Measurements from ENCODE around the gene VMP1. TPM values are rescaled to one million over a fixed set of nuclear protein-coding genes. Genes with fewer than 3 reads are reported as not detected.

Gene VMP1
- total RNA-seq, 1 experiment from 2014 or later: 107 TPM

DNA sequence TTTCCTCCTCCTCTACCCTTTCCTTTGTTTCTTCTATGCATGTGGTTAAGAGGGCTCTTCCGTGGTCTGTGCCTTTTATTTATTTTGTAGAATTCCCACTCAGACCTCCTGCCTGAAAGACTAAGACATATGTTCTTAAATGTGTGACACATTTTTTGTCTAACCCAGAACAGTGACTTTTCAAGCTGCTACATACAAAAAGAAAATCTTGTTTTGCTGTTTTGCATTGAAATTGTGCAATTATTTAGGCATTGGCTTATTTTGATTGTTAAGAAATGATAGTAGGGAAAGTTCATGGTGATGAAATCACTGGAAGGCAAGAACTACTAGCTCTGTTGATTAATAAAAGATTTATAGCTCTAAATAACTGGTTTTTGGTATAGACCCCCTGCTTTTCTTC lies 108.5 kb downstream of the VMP1 start:
- TF ChIP-seq EZH2 (IDR thresholded peaks at IDR 0.05; ENCODE audit: borderline replicate concordance, low read depth, low read length, poor library complexity, severe bottlenecking): no peak
- TF ChIP-seq, protein P1, sequence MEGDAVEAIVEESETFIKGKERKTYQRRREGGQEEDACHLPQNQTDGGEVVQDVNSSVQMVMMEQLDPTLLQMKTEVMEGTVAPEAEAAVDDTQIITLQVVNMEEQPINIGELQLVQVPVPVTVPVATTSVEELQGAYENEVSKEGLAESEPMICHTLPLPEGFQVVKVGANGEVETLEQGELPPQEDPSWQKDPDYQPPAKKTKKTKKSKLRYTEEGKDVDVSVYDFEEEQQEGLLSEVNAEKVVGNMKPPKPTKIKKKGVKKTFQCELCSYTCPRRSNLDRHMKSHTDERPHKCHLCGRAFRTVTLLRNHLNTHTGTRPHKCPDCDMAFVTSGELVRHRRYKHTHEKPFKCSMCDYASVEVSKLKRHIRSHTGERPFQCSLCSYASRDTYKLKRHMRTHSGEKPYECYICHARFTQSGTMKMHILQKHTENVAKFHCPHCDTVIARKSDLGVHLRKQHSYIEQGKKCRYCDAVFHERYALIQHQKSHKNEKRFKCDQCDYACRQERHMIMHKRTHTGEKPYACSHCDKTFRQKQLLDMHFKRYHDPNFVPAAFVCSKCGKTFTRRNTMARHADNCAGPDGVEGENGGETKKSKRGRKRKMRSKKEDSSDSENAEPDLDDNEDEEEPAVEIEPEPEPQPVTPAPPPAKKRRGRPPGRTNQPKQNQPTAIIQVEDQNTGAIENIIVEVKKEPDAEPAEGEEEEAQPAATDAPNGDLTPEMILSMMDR (conservative IDR thresholded peaks at IDR 0.05; ENCODE audit: low read depth, low read length): no peak
- Histone ChIP-seq H3K4me1 (ENCODE audit: insufficient read depth, low read length, poor library complexity, severe bottlenecking) (no peaks in the 10 kb centered on the region), H3K27me3 (replicated peaks; ENCODE audit: insufficient read depth, low read depth, low read length, poor library complexity) (no peaks in the 10 kb centered on the region), H3K27ac (ENCODE audit: low read depth, low read length, poor library complexity, severe bottlenecking) (peak overlapping the region; percentile 56), H3K36me3 (ENCODE audit: insufficient read depth, low read length, poor library complexity, severe bottlenecking) (no peaks in the 10 kb centered on the region), H3K9me3 (ENCODE audit: low read depth, low read length, poor library complexity, severe bottlenecking) (no peaks in the 10 kb centered on the region), H3K4me3 (ENCODE audit: low read depth, low read length, poor library complexity, severe bottlenecking) (no peak overlapping the region)
- CTCF ChIA-PET: no interaction called here
- peak; percentile 35 for DNase-seq (ENCODE audit: low spot score)
- POLR2A ChIA-PET (ENCODE audit: low non-redundant PET): no interaction called here
- BruUV-seq (replicated peaks): no TSS peak
- intact Hi-C loops (cut with micrococcal nuclease; ENCODE audit: unreplicated experiment): no loop called here

DNA sequence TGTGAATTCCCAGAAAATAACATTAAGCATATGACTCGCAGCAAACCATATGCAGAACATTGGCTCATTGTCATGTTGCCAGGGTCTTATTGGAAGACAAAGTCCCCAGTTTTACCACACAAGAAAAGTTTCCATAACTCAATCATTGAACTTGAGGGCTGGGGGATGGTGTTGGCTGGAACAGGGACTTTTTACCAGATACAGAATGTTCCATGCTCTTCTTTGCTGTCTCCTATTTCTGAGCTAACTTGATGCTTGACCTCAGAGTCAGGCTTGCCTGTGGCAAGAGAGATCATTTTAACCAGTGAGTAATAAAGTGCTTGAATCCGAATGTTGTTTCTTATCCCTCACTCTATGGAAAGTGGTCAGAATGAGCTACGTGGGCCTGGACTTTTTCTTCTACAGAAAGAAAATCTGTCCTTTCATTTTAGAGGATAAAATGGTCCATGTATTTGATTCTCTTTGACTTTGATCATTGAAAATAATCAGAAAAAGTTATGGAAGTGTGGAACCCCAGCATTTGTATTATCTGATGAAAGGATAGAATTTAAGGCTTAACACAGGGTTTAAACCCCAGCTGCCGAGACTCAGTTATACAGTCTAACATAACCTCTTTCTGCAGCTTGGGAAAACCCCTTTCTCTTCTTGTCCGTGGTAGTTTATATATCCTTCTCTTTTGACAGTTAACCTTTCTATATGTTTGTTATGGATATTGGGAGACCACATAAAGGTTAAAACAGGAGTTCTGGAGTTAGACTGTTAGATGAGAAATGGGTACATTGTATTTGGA lies 118.3 kb downstream of the VMP1 start:
- H3K36me3 ChIP-seq (ENCODE audit: insufficient read depth, low read length, poor library complexity, severe bottlenecking): no peaks in the 10 kb centered on the region
- intact Hi-C loops (cut with micrococcal nuclease; ENCODE audit: unreplicated experiment): no loop called here
- TF ChIP-seq, protein P1 (conservative IDR thresholded peaks at IDR 0.05; ENCODE audit: low read depth, low read length): no peak
- no peak for TF ChIP-seq EZH2 (IDR thresholded peaks at IDR 0.05; ENCODE audit: borderline replicate concordance, low read depth, low read length, poor library complexity, severe bottlenecking)
- BruUV-seq (replicated peaks): no TSS peak
- H3K4me3 ChIP-seq (ENCODE audit: low read depth, low read length, poor library complexity, severe bottlenecking): no peak overlapping the region
- peaks cover 47% of the 10 kb centered on the region for H3K4me1 ChIP-seq (ENCODE audit: insufficient read depth, low read length, poor library complexity, severe bottlenecking)
- POLR2A ChIA-PET (ENCODE audit: low non-redundant PET): no interaction called here
- no peak for DNase-seq (ENCODE audit: low spot score)
- no peaks in the 10 kb centered on the region for H3K9me3 ChIP-seq (ENCODE audit: low read depth, low read length, poor library complexity, severe bottlenecking)
- H3K27ac ChIP-seq (ENCODE audit: low read depth, low read length, poor library complexity, severe bottlenecking): peak overlapping the region; percentile 46
- CTCF ChIA-PET: interaction anchor here (0.5 kb wide), 1 partner anchor 74 kb away, joined by 10 read pairs; no protein-coding TSS in a partner anchor
- H3K27me3 ChIP-seq (replicated peaks; ENCODE audit: insufficient read depth, low read depth, low read length, poor library complexity): no peaks in the 10 kb centered on the region

DNA sequence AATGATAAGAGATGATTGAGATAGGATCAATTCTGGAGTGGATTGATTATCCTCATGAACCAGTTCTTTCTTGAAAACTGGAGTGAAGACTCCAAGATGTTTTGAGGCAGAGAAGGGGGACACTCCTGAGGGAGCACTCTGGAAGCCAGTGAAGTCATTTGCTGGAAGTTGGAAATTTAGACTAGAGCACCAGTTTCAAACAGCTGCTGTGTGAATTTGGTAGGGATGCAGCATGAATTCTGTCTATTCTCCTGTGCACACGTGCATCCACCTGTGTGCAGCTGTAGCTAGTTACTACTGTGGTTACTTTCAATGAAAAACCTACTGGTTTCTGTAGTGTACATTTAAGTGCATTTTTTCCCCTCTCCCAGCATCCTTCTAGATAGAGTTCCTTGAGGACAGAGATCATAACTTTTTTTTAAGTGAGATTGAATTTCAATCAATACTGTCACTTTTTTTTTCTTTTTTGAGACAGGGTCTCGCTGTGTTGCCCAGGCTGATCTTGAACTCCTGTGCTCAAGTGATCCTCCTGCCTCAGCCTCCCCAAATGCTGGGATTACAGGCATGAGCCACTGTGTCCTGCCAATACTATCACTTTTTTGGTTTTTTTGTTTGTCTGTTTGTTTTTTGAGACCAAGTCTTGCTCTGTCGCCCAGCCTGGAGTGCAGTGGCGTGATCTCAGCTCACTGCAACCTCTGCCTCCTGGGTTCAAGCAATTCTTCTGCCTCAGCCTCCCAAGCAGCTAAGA lies 119.4 kb downstream of the VMP1 start:
- no TSS peak for BruUV-seq (replicated peaks)
- peak overlapping the region; percentile 46 for H3K27ac ChIP-seq (ENCODE audit: low read depth, low read length, poor library complexity, severe bottlenecking)
- H3K36me3 ChIP-seq (ENCODE audit: insufficient read depth, low read length, poor library complexity, severe bottlenecking): no peaks in the 10 kb centered on the region
- CTCF ChIA-PET: interaction anchor here (1.3 kb wide), 1 partner anchor 33 kb away, joined by 4 read pairs; no protein-coding TSS in a partner anchor
- peaks cover 58% of the 10 kb centered on the region for H3K4me1 ChIP-seq (ENCODE audit: insufficient read depth, low read length, poor library complexity, severe bottlenecking)
- H3K9me3 ChIP-seq (ENCODE audit: low read depth, low read length, poor library complexity, severe bottlenecking): no peaks in the 10 kb centered on the region
- POLR2A ChIA-PET (ENCODE audit: low non-redundant PET): interaction anchor here (0.6 kb wide), 1 partner anchor 138 kb away, joined by 10 read pairs; the partner anchor contains the start of gene RNFT1
- intact Hi-C loops (cut with micrococcal nuclease; ENCODE audit: unreplicated experiment): no loop called here
- TF ChIP-seq, protein P1 (conservative IDR thresholded peaks at IDR 0.05; ENCODE audit: low read depth, low read length): no peak
- no peak for TF ChIP-seq EZH2 (IDR thresholded peaks at IDR 0.05; ENCODE audit: borderline replicate concordance, low read depth, low read length, poor library complexity, severe bottlenecking)
- H3K4me3 ChIP-seq (ENCODE audit: low read depth, low read length, poor library complexity, severe bottlenecking): no peak overlapping the region
- no peaks in the 10 kb centered on the region for H3K27me3 ChIP-seq (replicated peaks; ENCODE audit: insufficient read depth, low read depth, low read length, poor library complexity)
- no peak for DNase-seq (ENCODE audit: low spot score)

Data from A673 (cell line).